GM21529 (cell line): ENCODE data around the gene TTC28.
"Not testable (repeated sequence)": the region's sequence is repeated elsewhere in the genome, so short reads cannot be mapped to it uniquely, and the experiment has no call there.

Experiments used
- ATAC-seq: cut with Tn5 transposase; IDR thresholded peaks from one replicate; pipeline ENCODE4 v1.9.1; 2021; ENCODE audit not compliant: unreplicated experiment

Gene TTC28

DNA sequence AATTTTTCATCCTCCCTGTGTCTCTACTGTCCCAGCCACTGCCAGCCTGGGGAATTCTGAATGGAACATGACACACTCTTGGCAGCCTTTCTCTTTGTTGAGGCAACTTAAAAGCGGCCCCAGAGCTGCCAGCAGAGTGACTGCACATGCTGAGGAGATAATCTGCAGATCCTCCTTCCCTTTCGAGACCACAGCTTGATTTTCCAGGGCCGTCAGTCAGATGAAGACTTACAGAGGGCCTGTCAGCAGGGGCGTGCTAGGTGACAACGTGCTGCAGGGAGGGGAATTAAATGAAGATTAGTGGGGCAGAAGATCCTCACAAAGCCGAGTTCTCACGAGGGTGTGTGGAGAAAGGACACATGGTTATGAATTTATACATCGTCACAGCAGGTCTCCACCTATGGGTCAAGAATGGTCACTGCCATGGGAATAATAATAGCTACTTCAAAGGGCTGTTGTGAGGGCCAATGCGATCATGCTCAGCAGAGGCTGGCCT, 567.0 kb downstream of the TTC28 start:
- no peak for ATAC-seq

DNA sequence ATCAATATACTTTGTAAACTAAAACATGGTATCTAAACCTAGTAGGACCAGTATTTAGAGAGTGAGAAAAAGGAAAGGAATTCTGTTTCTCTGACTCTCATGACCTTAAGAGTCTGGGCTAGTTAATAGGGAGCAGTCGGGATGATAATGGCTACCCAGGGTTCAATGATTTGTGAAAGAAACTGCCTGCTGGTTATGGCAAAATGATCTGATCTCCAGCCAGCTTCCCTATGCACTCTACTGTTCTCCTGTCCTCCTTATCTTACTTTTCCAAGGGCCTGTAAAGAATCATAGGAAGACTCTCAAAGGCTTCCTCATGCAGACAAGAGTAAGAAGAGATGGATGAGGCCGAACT, 567.5 kb downstream of the TTC28 start:
- no peak for ATAC-seq

DNA sequence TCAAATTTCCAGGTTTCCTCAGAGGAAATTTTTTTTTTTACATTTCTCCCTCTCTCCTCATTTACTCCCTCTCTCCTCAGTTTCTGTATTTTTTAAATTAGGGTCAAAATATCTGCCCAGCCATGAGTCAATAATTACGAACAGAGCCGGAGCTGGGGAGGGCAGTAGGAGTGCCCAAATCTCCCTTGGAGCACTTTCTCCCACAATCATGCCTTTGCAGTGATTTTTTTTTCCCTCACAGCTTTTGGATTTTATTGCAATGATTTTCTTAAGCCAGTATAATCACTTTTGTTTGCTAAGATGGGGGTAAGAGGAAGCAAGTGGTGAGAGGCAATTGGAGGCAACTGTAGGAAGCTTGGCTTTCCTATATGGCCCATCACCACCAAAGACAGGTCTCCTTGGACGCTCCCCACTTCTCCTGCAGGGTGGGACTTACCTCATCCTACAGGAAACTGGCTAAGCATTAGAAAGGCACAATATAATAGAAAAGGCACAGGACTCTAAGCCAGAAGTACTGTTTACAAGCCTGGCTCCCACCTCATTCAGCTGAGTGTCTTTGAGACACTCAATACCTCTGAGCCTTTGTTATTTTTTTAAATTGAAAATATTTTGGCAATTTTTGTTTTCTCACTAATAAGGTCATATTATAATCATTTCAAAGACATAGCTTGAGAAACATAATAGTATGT, 568.0 kb downstream of the TTC28 start:
- no peak for ATAC-seq

DNA sequence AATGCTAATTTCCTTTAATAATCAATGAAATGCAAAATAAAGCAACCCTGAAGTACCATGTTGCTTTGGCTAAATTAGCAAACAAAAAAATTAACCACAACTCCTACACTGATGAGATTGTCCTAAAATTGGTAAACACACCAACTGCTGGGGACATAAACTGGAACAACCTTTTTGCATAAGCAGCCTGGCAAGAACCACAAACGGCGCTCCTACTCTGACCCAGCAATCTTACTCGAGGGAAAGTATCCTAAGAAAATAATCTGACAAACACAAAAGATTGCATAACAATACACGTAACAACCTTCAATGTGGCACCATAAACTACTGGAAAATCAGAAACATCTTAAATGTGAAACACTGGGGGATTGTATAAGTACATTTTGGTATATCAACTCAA, 570.8 kb downstream of the TTC28 start:
- no peak for ATAC-seq

- no peak for ATAC-seq
These were observed 573.0 kb downstream of the TTC28 start for GRCh38 chr22:28106617-28107016.

GRCh38 chr22:28105988-28106387, 573.7 kb downstream of the TTC28 start:
- ATAC-seq: no peak

GRCh38 chr22:28105413-28105812, 574.2 kb downstream of the TTC28 start:
- no peak for ATAC-seq

DNA sequence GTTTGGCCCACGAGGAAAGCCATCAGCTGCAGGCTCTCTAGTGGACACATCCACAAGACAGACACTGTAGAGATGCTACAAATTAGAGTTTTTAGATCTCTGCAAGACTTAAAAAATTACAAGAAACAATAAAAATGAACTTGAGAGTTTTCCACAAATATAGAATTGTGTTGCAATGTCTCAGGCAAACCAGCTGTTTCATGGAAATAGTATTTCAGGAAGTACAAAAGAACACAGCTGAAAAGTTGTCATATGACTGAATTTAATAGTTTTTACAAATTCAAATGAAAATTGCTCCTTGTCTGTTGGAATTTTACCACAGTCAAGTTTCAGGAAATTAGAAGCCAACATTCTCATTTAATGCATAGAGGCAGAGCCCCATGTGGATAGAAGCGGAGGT, 576.0 kb downstream of the TTC28 start:
- ATAC-seq: no peak

GRCh38 chr22:28102151-28102812, 577.4 kb downstream of the TTC28 start:
- no peak for ATAC-seq

DNA sequence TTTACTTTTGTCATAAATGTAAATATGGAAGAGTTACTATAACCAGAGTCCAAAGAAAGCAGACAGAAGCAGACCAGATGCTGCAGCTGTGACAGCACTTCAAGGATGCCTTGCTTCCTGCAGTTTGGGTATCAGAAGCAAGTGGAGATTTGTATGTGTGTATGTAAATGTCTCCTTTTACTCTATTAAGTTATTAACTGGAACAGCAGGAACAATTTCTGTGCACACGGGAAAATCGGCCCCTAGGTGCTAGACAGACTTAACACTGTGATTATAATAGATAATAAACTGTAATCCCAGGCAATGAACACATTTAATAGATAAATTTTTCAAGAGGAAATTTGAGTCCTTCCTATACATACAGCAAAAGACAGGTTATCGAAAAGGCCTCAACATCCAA, 582.0 kb downstream of the TTC28 start:
- ATAC-seq: no peak

GRCh38 chr22:28096161-28096560, 583.5 kb downstream of the TTC28 start:
- no peak for ATAC-seq

DNA sequence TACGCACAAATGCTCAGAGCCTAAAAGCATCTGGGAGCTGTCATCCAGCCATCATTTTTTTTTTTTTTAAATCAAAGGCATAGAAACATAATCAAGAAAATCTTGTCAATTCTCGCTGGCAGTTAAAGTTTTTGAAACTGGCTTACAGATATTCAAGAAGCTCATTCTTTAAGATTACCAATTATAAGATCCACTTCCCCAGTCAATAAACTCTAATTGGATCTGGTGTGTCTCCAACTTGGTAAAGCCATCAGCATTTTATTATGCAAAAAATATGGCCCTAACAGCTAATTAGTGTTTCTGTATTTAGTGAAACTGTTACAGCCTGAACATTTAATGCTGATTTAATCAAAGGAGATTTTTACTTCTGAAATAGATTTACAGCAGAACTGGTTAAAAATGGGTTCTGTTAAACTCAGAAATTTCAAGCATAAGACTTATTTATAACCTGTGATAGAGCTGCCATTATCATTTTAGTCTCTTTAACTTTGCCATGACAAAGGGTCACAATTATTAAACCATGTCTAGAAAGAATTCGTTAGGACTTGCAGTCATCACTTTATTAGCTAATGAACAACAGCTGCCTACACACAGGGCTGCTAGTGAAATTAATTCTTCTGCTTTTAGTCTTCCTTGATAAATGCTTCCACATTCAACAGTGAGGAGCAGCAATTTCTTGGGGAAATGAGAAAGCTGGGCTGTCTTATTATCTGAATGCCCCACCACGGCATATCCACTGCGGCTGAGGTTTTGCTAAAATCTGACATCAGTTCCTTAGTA, 584.1 kb downstream of the TTC28 start:
- no peak for ATAC-seq

DNA sequence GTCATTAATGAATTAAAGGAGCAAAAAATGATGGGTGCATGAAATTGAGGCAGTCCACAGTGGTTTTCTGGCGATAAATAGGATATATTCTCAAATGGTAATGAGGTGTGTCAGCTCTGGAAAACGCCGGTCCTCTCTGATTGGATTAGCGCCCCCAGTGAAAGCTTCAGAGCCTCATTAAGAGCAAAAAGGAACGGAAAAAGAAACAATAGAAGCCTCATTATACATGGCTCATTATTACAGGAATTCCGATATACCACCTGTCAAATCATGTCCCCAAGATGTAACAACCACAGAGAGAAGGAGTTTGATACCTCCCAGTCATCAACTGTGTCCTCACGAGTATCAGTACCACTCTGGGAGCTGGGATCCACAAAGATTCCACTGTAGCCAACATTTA, 584.9 kb downstream of the TTC28 start:
- ATAC-seq: no peak

- no peak for ATAC-seq
These were observed 585.9 kb downstream of the TTC28 start for GRCh38 chr22:28093711-28094110.

DNA sequence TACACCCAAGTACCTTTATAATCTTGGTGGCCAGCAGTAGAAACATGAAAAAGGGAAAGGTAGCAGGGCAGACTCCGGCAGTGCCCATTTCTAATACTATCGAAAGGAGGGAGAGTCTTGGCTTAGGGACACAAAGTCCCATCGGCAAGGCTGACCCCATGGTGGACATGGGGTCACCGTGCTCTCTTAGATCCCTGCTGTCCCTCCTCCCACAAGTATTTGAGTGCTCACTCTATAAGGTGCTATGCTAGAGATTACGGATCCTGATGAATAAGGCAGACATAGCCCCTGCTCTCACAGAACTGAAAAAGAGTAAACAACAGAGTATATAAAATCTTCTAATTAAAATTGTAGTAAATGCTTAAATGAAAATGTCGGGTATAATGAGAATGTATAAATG, 588.2 kb downstream of the TTC28 start:
- no peak for ATAC-seq

- not testable (repeated sequence) for ATAC-seq
These were observed 590.1 kb downstream of the TTC28 start for GRCh38 chr22:28089541-28089940.

GRCh38 chr22:28077166-28077565, 602.5 kb downstream of the TTC28 start:
- ATAC-seq: no peak

- ATAC-seq: no peak
These were observed 604.2 kb downstream of the TTC28 start for GRCh38 chr22:28075358-28075981.

DNA sequence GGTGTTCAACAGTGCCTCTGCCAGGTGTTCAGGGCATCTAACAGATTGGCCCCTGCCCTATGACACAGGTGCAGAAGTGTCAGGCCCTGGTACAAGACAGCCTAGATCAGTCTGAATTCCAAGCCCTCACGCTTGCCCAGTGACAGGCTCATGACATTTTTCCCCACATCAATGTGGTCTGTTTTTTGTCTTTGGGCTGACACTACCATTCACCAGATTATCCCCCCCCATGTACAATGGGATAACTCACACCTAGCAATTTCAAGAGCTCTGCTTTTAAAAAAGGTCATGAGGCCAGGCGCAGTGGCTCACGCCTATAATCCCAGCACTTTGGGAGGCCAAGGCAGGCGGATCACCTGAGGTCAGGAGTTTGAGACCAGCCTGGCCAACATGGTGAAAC, 605.1 kb downstream of the TTC28 start:
- ATAC-seq: no peak

DNA sequence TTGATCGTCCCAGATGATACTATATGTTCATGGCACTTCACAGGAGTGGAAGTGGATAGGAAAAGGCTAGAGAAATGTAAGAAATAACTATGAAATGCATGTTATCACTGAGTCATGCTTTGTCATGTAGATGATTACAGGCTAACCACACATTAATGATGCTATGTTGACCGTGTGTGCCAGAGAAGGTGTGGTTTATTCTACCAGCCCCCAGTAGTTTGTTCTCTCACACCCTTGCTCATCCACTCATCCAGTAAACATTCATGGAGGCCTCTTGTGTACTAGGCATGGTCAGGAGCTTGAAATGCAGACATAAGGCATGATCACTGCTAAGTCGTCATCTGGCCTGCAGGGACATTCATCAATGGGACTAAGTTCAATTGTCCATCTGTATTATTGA, 607.6 kb downstream of the TTC28 start:
- ATAC-seq: no peak

DNA sequence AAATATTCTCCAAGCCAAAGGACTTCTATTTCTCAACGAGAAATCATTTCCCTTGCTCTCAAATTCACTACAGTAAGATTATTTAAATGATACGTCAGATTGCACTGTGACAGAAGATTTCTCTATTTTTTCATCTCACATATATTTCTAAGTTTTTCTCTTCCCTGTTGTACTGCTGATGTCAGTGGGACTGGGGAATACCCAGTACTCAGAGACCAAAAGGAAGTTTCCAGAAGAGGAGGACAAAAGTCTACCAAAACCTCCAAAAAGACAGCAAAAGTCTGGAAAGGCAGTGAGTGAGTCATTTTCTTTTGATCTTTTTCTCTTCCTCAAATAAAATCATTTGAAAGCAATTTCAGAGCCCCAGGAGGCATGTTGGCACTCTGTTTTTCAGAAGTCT, 610.8 kb downstream of the TTC28 start:
- ATAC-seq: no peak

GRCh38 chr22:28064920-28065319, 614.7 kb downstream of the TTC28 start:
- no peak for ATAC-seq
